Ectodermal cell (in vitro differentiated cells): Measurements from ENCODE around the gene AKAP7.

Source experiments
- H3K27ac ChIP-seq: 2 replicates; pipeline ENCODE4 v1.7.0; 2013; ENCODE audit warnings: mild to moderate bottlenecking, low read depth, low read length; ENCODE audit not compliant: insufficient read depth, poor library complexity, severe bottlenecking
- H3K27me3 ChIP-seq: 2 replicates; pipeline ENCODE4 v1.7.0; 2013; ENCODE audit warnings: mild to moderate bottlenecking, low read length; ENCODE audit not compliant: insufficient read depth, control insufficient read depth, poor library complexity, severe bottlenecking
- H3K36me3 ChIP-seq: one replicate; pipeline ENCODE4 v1.7.0; 2013; ENCODE audit warnings: low read length; ENCODE audit not compliant: control insufficient read depth, insufficient read depth
- H3K4me1 ChIP-seq: one replicate; pipeline ENCODE4 v1.7.0; 2013; ENCODE audit warnings: low read length; ENCODE audit not compliant: control insufficient read depth, insufficient read depth
- H3K4me3 ChIP-seq: 2 replicates; pipeline ENCODE4 v1.7.0; 2013; ENCODE audit warnings: low read depth, low read length, control low read depth; ENCODE audit not compliant: insufficient read depth
- H3K9me3 ChIP-seq: 2 replicates; pipeline ENCODE4 v1.7.0; 2013; ENCODE audit warnings: mild to moderate bottlenecking, low read length, moderate library complexity; ENCODE audit not compliant: control insufficient read depth
- WGBS, 2 experiments: methylation state at CpG; one replicate each; pipeline ENCODE4 v1.1.7; 2013; ENCODE audit warnings: missing lambda C conversion rate in 2 of 2; 5-methylcytosine and 5-hydroxymethylcytosine counted together

AKAP7 gene

DNA sequence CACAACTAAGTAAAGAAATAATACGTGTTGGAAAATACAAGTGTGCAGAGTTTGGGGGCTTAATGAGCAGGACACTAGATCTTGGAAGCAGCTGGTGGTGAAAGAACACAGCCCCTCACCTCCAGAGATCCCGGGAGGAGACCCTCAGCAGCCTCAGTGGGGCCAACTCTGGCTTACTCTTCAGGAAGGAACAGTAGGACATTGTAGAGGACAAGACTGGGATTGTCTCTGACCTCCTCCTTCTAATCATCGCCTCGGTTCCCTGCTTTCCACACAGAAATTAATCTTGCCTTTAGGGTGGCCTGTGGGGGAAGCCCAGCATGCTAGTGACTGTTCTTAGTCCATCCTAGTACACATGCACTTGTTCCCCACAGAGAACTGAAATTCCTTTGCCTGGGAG, 130.7 kb downstream of the AKAP7 start:
- Histone ChIP-seq H3K9me3 (no peaks in the 10 kb centered on the region), H3K4me3 (no peak overlapping the region), H3K36me3 (no peaks in the 10 kb centered on the region), H3K4me1 (no peaks in the 10 kb centered on the region), H3K27me3 (no peaks in the 10 kb centered on the region), H3K27ac (no peak overlapping the region)
- 87 to 93% methylated on average over 4 of the region's 4 CpGs for WGBS, 2 experiments

DNA sequence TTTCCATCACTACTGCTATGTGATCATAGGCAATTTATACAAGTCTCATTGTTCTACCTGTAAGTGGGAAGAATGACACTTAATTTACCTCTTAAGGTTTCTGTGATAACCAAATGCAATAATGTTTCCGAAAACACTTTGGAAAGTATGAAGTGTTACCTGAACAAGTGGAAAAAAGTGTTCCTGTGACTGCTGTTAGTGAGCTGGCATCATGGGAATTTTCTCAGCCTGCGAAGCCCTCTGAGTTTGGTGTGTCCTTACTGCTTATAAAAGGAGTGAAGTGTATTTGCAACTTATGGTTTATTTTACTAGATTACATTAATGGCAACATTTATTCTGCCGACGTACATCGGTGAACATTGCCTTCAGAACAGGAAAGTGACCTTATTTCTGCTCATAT, 133.0 kb downstream of the AKAP7 start:
- Histone ChIP-seq H3K27me3 (no peaks in the 10 kb centered on the region), H3K9me3 (no peaks in the 10 kb centered on the region), H3K4me3 (no peak overlapping the region), H3K27ac (no peak overlapping the region), H3K4me1 (no peaks in the 10 kb centered on the region), H3K36me3 (no peaks in the 10 kb centered on the region)
- WGBS, 2 experiments, result 96 to 97% methylated on average over 5 of the region's 5 CpGs

DNA sequence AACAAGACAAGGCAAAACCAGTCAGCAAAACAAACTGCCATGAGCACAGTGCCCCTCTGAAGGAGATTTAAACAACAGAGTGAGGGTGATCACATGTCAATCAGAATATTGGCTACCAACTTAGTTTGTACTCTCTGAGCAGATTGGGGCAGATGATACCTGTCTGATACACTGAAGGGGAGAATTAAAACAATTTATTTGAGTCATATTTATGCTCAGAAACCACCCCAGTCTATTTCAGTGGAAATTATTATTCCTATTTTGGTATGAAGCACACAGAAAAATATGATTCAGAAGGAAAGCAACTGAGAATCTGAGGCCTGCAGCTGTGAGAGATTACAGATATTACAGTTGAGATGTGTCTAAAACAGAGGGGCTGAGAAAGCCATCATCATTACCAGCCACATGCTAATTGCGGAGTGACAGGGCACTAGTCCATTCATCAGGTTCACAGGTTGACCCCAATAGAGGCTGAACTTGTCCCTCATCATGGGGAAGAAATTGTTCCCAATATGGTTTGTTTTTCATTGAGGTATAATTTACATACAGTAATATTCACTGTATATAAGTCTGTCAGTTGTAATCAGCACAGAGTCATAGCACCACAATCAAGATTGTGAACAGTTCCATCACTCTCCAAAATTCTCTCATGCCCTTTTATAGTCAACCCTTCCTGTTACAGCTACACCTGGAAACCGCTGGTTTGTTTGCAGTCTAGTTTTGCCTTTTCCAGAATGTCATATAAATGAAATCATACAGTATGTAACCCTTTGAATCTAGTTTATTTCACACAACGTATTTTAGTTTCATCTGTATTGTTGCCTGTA, 134.5 kb downstream of the AKAP7 start:
- Histone ChIP-seq H3K27ac (no peak overlapping the region), H3K4me3 (no peak overlapping the region), H3K9me3 (no peaks in the 10 kb centered on the region), H3K27me3 (no peaks in the 10 kb centered on the region), H3K4me1 (no peaks in the 10 kb centered on the region), H3K36me3 (no peaks in the 10 kb centered on the region)
- 98 to 100% methylated on average over 2 to 3 of the region's 3 CpGs for WGBS, 2 experiments

DNA sequence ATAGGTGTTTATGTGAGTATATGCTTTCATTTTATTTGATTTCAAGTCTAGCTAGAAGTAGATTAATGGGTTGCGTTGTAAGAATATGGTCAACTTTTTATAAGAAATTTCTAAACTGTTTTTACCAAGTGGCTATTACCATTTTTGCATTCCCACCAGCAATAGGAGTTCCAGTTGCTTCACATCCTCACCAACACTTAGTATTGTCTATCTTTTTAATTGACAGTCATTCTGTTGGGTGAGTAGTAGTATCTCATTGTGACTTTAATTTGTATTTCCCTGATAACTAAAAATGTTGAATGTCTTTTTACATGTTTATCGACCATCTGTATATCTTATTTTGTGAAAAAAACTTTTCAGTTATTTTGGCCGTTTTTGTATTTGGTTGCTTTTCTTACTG, 135.3 kb downstream of the AKAP7 start:
- H3K36me3 ChIP-seq, result no peaks in the 10 kb centered on the region
- no peaks in the 10 kb centered on the region for H3K9me3 ChIP-seq
- no peak overlapping the region for H3K27ac ChIP-seq
- no peaks in the 10 kb centered on the region for H3K27me3 ChIP-seq
- no peaks in the 10 kb centered on the region for H3K4me1 ChIP-seq
- 100% methylated on average over 2 of the region's 3 CpGs for WGBS, 2 experiments
- no peak overlapping the region for H3K4me3 ChIP-seq

DNA sequence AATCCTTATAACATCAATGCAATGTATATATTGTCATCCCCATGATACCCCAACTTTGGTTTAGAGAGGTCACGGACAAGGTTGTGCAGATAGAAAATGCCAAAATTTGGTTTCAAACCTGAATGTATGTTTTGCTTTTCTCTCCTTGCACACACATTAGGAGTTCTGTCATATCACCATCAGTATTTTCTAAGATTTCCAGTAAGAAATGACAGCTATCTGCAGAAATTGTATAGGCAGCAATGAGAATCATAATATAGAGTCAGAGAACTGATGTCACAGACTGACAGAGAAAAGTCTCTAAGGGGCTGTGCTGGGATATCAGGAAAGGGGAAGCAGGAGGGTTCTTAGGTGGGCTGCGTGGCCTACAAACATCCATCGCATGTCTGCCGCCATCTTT, 140.0 kb downstream of the AKAP7 start:
- no peak overlapping the region for H3K4me3 ChIP-seq
- H3K36me3 ChIP-seq, result no peaks in the 10 kb centered on the region
- 92 to 97% methylated on average over 4 of the region's 4 CpGs for WGBS, 2 experiments
- no peaks in the 10 kb centered on the region for H3K9me3 ChIP-seq
- H3K27me3 ChIP-seq, result no peaks in the 10 kb centered on the region
- no peak overlapping the region for H3K27ac ChIP-seq
- H3K4me1 ChIP-seq, result no peaks in the 10 kb centered on the region

DNA sequence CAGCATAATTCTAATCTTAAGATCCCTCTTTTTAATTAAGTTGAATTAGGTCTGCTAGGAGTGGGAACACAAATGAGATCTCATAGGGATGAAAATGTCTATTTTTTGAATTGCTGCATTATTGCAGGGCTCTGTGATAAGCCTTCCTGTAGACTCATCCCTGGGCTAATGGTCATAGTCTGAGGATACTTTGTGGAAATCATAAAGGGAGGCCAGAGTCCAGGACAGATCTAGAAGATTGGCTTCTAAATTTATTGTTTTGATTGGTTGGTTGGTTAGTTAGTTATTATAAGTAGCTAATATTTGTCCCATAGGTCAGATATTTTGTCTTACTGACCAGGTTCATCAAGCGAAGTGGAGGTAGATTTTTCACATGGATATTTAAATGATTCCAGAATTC, 142.3 kb downstream of the AKAP7 start:
- no peak overlapping the region for H3K4me3 ChIP-seq
- no peaks in the 10 kb centered on the region for H3K4me1 ChIP-seq
- 100% methylated on average over 1 of the region's 1 CpG; no CpG with 5 or more reads in 1 of the 2 experiments for WGBS, 2 experiments
- no peak overlapping the region for H3K27ac ChIP-seq
- no peaks in the 10 kb centered on the region for H3K36me3 ChIP-seq
- no peaks in the 10 kb centered on the region for H3K9me3 ChIP-seq
- H3K27me3 ChIP-seq, result no peaks in the 10 kb centered on the region

DNA sequence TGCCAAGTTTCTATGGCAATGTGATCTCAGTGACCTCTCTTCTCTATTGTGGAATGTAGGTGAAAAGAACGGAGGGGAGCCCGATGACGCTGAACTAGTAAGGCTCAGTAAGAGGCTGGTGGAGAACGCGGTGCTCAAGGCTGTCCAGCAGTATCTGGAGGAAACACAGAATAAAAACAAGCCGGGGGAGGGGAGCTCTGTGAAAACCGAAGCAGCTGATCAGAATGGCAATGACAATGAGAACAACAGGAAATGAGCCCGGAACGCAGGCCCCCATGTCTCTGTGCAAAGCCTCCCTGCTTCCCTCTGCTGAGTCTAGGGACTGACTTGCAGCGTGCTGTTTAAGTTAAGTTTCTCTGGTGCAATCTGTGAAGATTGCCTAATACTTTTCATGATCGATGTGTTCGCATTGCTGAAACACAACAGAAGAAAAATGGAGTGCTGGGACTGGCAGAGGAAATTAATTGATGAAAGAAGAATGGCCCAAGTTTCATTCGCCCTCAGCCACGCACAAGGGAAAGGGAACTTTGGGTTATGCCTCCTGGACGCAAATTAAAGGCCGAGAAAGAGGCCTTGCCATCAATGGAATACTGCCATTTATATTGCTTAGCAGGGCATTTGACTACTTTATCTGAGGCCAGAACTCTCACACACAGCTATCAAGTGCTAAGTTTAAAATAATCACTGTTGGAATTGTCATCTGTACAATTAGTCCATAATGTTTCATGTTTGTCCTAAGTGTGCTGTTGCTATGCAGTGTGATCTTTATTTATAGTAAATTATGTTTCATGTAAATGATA, 146.4 kb downstream of the AKAP7 start:
- no peak overlapping the region for H3K4me3 ChIP-seq

DNA sequence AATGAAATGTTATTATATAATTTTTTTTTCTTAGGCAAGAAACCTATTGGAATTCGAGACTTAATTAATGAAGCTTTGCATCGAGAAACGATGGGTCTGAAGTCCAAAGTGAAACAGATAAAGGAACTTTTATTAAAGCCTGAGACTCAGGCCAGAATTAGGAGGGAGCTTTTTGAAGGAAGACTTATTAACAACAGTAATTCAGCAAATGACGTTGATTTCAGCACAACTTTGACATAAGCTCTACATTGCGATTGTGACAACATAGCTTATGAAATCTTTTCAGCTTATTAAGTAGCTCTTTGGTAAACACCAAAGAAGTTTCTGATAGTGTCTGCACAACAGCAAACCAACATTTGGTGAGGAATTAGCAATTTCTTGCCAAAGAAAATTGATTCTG, 147.1 kb downstream of the AKAP7 start:
- no peaks in the 10 kb centered on the region for H3K4me1 ChIP-seq
- H3K27me3 ChIP-seq, result no peaks in the 10 kb centered on the region
- H3K36me3 ChIP-seq, result no peaks in the 10 kb centered on the region
- H3K4me3 ChIP-seq, result no peak overlapping the region
- WGBS, 2 experiments, result 94 to 99% methylated on average over 5 of the region's 5 CpGs
- H3K9me3 ChIP-seq, result no peaks in the 10 kb centered on the region
- H3K27ac ChIP-seq, result no peak overlapping the region

More for the DNA sequence above, 146.4 kb downstream of the AKAP7 start:
- Histone ChIP-seq H3K36me3 (no peaks in the 10 kb centered on the region), H3K9me3 (no peaks in the 10 kb centered on the region), H3K27ac (peak overlapping the region; percentile 2), H3K4me1 (no peaks in the 10 kb centered on the region), H3K27me3 (no peaks in the 10 kb centered on the region)
- 46 to 48% methylated on average over 16 of the region's 16 CpGs for WGBS, 2 experiments

DNA sequence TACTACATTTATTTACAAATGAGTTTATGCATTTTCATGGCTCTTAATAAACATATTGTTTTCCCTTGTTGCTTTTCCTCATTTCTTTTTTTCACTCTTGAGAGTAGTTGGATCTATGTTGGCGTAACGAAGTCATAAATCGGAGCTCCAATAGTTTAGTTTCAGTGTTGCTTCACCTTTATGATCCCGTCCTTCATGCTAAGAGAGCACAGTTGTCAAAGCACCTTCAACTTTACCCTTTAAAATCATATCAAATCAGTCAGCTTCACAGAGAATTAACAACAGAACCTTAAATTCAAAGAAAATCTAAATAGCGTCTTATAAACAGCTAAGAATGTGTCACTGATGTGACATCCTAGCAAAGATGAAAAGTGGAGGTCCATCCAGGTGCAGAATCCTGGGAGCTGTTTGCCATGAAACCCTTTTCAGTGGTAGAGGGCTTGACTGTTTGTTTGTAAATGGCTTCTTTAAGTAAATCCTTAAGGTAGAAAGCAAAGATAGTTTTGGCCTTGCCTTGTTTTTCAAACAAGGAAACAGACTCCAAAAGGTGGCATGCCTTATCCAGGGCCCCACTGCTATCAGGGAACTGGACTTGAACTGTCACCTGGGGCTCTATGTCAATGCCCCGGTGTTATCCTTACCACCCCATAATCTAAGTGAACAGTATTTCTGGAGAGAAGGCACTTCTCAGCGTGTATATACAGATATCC, 148.4 kb downstream of the AKAP7 start:
- WGBS, 2 experiments, result 87 to 94% methylated on average over 7 of the region's 7 CpGs
- Histone ChIP-seq H3K27me3 (no peaks in the 10 kb centered on the region), H3K4me3 (no peak overlapping the region), H3K4me1 (no peaks in the 10 kb centered on the region), H3K27ac (no peak overlapping the region), H3K9me3 (no peaks in the 10 kb centered on the region), H3K36me3 (no peaks in the 10 kb centered on the region)

DNA sequence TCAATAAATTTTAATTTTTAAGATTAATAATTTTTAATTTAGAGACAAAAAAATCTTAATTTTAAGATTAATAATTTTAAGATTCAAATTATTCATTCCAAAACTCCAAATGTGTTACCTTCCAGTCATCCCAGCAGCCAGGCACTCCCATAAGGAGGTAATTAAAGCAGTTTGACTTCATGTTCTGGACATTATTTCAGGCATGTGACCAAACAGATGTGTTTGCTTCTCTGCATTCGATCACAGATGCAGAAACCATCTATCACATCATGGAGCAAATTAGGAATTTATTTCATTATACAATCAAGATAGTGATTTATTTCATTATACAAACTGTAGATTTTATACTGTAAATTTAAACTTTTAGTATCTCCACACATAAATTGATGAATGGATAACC, 150.3 kb downstream of the AKAP7 start:
- H3K4me1 ChIP-seq, result no peaks in the 10 kb centered on the region
- H3K9me3 ChIP-seq, result no peaks in the 10 kb centered on the region
- 100% methylated on average over 1 of the region's 1 CpG for WGBS, 2 experiments
- no peaks in the 10 kb centered on the region for H3K36me3 ChIP-seq
- no peak overlapping the region for H3K27ac ChIP-seq
- no peak overlapping the region for H3K4me3 ChIP-seq
- H3K27me3 ChIP-seq, result no peaks in the 10 kb centered on the region
